Keratinocyte (primary cell): ENCODE measurements around the gene TTC33. TPM values are rescaled to one million over a fixed set of nuclear protein-coding genes. Genes with fewer than 3 reads are reported as not detected.

ENCODE experiments used
- DNase-seq: peaks from one replicate; pipeline ENCODE4 v3.0.0-alpha.2; 2011; ENCODE audit warnings: low read depth, missing footprints, low spot score
- FAIRE-seq: peaks from 2 replicates; lab custom pipeline; 2011; peaks lifted over from hg19 to GRCh38; lab: Jason Lieb, UNC
- H2AFZ ChIP-seq: 2 replicates; pipeline ENCODE4 v1.6.0; 2012; ENCODE audit warnings: low read length, control low read depth, inconsistent platforms; ENCODE audit not compliant: control insufficient read depth
- H3K27ac ChIP-seq: 2 replicates; pipeline ENCODE4 v1.5.1; 2011; ENCODE audit warnings: low read length; ENCODE audit not compliant: control insufficient read depth, insufficient read depth
- H3K27me3 ChIP-seq: 3 replicates; pipeline ENCODE4 v1.6.0; 2011; ENCODE audit warnings: low read length; ENCODE audit not compliant: control insufficient read depth, insufficient read depth; ENCODE audit errors: extremely low read depth
- H3K36me3 ChIP-seq, 2 experiments: 2 replicates in 1 of 2; 3 replicates in 1 of 2; pipeline ENCODE4 v1.5.1; 2011; ENCODE audit warnings: low read length in 2 of 2, mild to moderate bottlenecking in 1 of 2; ENCODE audit not compliant: control insufficient read depth in 2 of 2, insufficient read depth in 2 of 2; ENCODE audit errors: extremely low read depth in 1 of 2
- H3K4me1 ChIP-seq: 3 replicates; pipeline ENCODE4 v1.5.1; 2011; ENCODE audit warnings: low read length; ENCODE audit not compliant: control insufficient read depth, insufficient read depth; ENCODE audit errors: extremely low read depth
- H3K4me2 ChIP-seq: 3 replicates; pipeline ENCODE4 v1.6.0; 2011; ENCODE audit warnings: low read depth, low read length; ENCODE audit not compliant: control insufficient read depth, insufficient read depth; ENCODE audit errors: extremely low read depth
- H3K4me3 ChIP-seq, 3 experiments: fragments of 200-600 bp in 1 of 3; sonication (generic) in 1 of 3; 2 replicates in 2 of 3; 3 replicates in 1 of 3; pipeline ENCODE4 v1.5.1; 2011 to 2016; ENCODE audit warnings: low read length in 3 of 3, mild to moderate bottlenecking in 3 of 3, control low read depth in 2 of 3, inconsistent platforms in 1 of 3, low read depth in 1 of 3, mixed read lengths in 1 of 3, mixed run types in 1 of 3, moderate library complexity in 1 of 3; ENCODE audit not compliant: control insufficient read depth in 2 of 3, insufficient read depth in 2 of 3; ENCODE audit errors: extremely low read depth in 1 of 3
- H3K79me2 ChIP-seq: 2 replicates; pipeline ENCODE4 v1.6.0; 2012; ENCODE audit warnings: low read length; ENCODE audit not compliant: control insufficient read depth, insufficient read depth
- H3K9ac ChIP-seq: 3 replicates; pipeline ENCODE4 v1.6.0; 2011; ENCODE audit warnings: low read length; ENCODE audit not compliant: control insufficient read depth, insufficient read depth; ENCODE audit errors: extremely low read depth
- H3K9me1 ChIP-seq: 3 replicates; pipeline ENCODE4 v1.6.0; 2011; ENCODE audit warnings: low read length; ENCODE audit not compliant: control insufficient read depth, insufficient read depth; ENCODE audit errors: extremely low read depth
- H3K9me3 ChIP-seq: 2 replicates; pipeline ENCODE4 v1.5.1; 2012; ENCODE audit warnings: low read depth, low read length; ENCODE audit not compliant: control insufficient read depth
- H4K20me1 ChIP-seq: 3 replicates; pipeline ENCODE4 v1.6.0; 2011; ENCODE audit warnings: low read length; ENCODE audit not compliant: control insufficient read depth, insufficient read depth; ENCODE audit errors: extremely low read depth
- EZH2 ChIP-seq: IDR thresholded peaks from one replicate; pipeline ENCODE4 v1.6.1; 2012; ENCODE audit warnings: inconsistent platforms, mild to moderate bottlenecking, low read length, moderate library complexity
- dilution Hi-C: fragments of 300-500 bp; cut with MboI; formaldehyde crosslinking; loops from one replicate; pipeline ENCODE4 v1.7.0; 2020; ENCODE audit warnings: low sequenced_read_pairs; ENCODE audit not compliant: extremely low pct_ligation_motif_present
- polyA plus RNA-seq, 5 experiments: library from polyadenylated mRNA; depleted of rRNA in 3 of 5; stranded (reverse) in 3 of 5; stranded (forward) in 1 of 5; unstranded in 1 of 5; fragments of >200 nt; gene quantifications; 1 replicate in 1 of 5; 2 replicates in 3 of 5; 3 replicates in 1 of 5; pipeline versions ENCODE4 v1.2.1 to v1.2.3, GENCODE V29; 2011 to 2012; ENCODE audit warnings: missing spikeins in 2 of 5, low read depth in 1 of 5, low replicate concordance in 1 of 5
- small RNA-seq, 3 experiments: library from RNA; depleted of rRNA; stranded (forward); fragments of <200 nt; gene quantifications; one replicate each; pipeline ENCODE3, GENCODE V24; 2012; ENCODE audit warnings: low read depth in 3 of 3, low replicate concordance in 1 of 3; ENCODE audit not compliant: insufficient read length in 3 of 3
- TF ChIP-seq, protein P1 (sequence below), 3 experiments: IDR thresholded peaks in 1 of 3; conservative IDR thresholded peaks in 1 of 3; optimal IDR thresholded peaks in 1 of 3; 2 replicates in 2 of 3; 3 replicates in 1 of 3; pipeline versions ENCODE3 to v1.5.1; 2011; ENCODE audit warnings: low read length in 3 of 3, mild to moderate bottlenecking in 3 of 3, moderate library complexity in 2 of 3, control low read depth in 1 of 3, inconsistent platforms in 1 of 3; ENCODE audit not compliant: insufficient read depth in 2 of 3; ENCODE audit errors: extremely low read depth in 1 of 3

The TTC33 gene
- polyA plus RNA-seq, 1 donor (not counting 4 experiments of a cell fraction or from before 2014, with no cell fraction given), result 7.1 TPM

DNA sequence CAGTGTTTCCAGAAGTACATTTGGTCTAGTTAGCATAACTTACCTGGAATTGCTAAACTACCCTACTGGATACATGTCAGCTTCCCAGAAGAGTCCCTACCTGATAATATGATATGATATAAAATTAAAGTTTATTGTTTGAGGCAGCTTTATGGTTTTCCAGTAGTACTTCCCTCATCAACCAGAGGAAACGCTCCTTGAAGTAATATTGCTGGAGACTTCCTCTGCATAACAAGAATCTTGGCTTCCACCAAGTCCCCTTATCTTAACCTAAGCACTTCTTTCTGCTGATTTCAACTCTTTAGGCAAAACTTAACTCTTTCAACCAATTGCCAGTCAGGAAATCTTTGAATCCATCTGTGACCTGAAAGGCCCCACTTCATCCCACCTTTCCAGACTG is 290.3 kb downstream of the TTC33 start:
- no peak overlapping the region for H3K27ac ChIP-seq
- no peaks in the 10 kb centered on the region for H4K20me1 ChIP-seq
- dilution Hi-C loops, result no loop called here
- DNase-seq, result no peak
- no peaks in the 10 kb centered on the region for H3K27me3 ChIP-seq
- H3K79me2 ChIP-seq, result no peaks in the 10 kb centered on the region
- no peaks in the 10 kb centered on the region for H3K36me3 ChIP-seq
- no peaks in the 10 kb centered on the region for H3K9me1 ChIP-seq
- H3K9me3 ChIP-seq, result no peaks in the 10 kb centered on the region
- H3K4me2 ChIP-seq, result no peak overlapping the region
- FAIRE-seq, result no peak
- H2AFZ ChIP-seq, result no peak overlapping the region
- peaks cover 11% of the 10 kb centered on the region for H3K4me1 ChIP-seq
- no peak overlapping the region for H3K9ac ChIP-seq
- no peak for TF ChIP-seq EZH2
- TF ChIP-seq, protein P1, sequence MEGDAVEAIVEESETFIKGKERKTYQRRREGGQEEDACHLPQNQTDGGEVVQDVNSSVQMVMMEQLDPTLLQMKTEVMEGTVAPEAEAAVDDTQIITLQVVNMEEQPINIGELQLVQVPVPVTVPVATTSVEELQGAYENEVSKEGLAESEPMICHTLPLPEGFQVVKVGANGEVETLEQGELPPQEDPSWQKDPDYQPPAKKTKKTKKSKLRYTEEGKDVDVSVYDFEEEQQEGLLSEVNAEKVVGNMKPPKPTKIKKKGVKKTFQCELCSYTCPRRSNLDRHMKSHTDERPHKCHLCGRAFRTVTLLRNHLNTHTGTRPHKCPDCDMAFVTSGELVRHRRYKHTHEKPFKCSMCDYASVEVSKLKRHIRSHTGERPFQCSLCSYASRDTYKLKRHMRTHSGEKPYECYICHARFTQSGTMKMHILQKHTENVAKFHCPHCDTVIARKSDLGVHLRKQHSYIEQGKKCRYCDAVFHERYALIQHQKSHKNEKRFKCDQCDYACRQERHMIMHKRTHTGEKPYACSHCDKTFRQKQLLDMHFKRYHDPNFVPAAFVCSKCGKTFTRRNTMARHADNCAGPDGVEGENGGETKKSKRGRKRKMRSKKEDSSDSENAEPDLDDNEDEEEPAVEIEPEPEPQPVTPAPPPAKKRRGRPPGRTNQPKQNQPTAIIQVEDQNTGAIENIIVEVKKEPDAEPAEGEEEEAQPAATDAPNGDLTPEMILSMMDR (optimal IDR thresholded peaks at IDR 0.05 in 1 of 3, IDR thresholded peaks at IDR 0.05 in 1 of 3, conservative IDR thresholded peaks at IDR 0.05 in 1 of 3; ENCODE audit: extremely low read depth in 1 of 3, insufficient read depth in 2 of 3, low read length in 3 of 3), result no peak
- no peak overlapping the region for H3K4me3 ChIP-seq

DNA sequence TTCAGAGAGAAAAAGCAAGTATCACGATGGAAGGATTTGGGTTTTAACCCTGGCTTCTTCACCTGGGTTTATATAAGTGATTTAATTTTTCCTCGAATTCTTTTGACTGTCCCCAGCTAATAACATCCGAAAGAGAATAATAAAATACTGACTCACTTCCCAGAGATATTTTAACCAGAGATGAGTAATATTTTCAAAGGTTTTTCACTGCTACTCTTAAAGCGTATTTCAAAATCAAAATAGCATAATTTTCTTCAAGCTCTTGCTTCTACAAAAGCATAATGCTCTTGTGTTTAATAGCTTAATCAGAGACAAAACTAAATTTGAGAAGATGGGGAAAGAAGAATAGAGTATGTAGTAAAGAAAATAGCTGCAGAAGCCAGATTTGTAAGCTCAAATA is 291.2 kb downstream of the TTC33 start:
- Histone ChIP-seq H3K9ac (no peak overlapping the region), H2AFZ (peak overlapping the region; percentile 8), H4K20me1 (no peaks in the 10 kb centered on the region), H3K9me3 (no peaks in the 10 kb centered on the region), H3K79me2 (no peaks in the 10 kb centered on the region), H3K4me3 (no peak overlapping the region), H3K9me1 (no peaks in the 10 kb centered on the region), H3K4me2 (peak overlapping the region; percentile 12), H3K27me3 (no peaks in the 10 kb centered on the region), H3K4me1 (peaks cover 11% of the 10 kb centered on the region), H3K36me3 (no peaks in the 10 kb centered on the region), H3K27ac (no peak overlapping the region)
- FAIRE-seq (no peak), DNase-seq (no peak)
- TF ChIP-seq, protein P1 (optimal IDR thresholded peaks at IDR 0.05 in 1 of 3, IDR thresholded peaks at IDR 0.05 in 1 of 3, conservative IDR thresholded peaks at IDR 0.05 in 1 of 3; ENCODE audit: extremely low read depth in 1 of 3, insufficient read depth in 2 of 3, low read length in 3 of 3), result no peak
- no peak for TF ChIP-seq EZH2
- dilution Hi-C loops, result no loop called here

Small RNA genes lying within 50 kb of the gene (small RNA-seq; reads per million reads assigned to genes)
- gene RF00092 (0 reads per million in 3 experiments), gene RF00191 (0 reads per million in 3 experiments)

Other genes with a start within 250 kb of the TTC33 start
- gene PTGER4, start 76.0 kb downstream of the TTC33 start, polyA plus RNA-seq, result 7.5 to 12.2 TPM (median 9.5 TPM) in 3 replicates
- gene PRKAA1, start 42.4 kb upstream of the TTC33 start, polyA plus RNA-seq, result 25.0 to 59.3 TPM (median 44.2 TPM) in 3 replicates
- 987 to 3,530 TPM (median 3,448 TPM) in 3 replicates for gene RPL37, start 79.3 kb upstream of the TTC33 start, polyA plus RNA-seq
- 4.3 to 5.1 TPM (median 4.4 TPM) in 3 replicates for gene CARD6, start 85.4 kb upstream of the TTC33 start, polyA plus RNA-seq
- not detected in 3 replicates for gene C7, start 153.5 kb upstream of the TTC33 start, polyA plus RNA-seq